ENCODE data around the gene SDR39U1. TPM values are rescaled to one million over a fixed set of nuclear protein-coding genes. Genes with fewer than 3 reads are reported as not detected.

SDR39U1 gene
- total and polyA plus RNA-seq, 2 donors from 2014 or later = 62.3 to 97.8 TPM

DNA sequence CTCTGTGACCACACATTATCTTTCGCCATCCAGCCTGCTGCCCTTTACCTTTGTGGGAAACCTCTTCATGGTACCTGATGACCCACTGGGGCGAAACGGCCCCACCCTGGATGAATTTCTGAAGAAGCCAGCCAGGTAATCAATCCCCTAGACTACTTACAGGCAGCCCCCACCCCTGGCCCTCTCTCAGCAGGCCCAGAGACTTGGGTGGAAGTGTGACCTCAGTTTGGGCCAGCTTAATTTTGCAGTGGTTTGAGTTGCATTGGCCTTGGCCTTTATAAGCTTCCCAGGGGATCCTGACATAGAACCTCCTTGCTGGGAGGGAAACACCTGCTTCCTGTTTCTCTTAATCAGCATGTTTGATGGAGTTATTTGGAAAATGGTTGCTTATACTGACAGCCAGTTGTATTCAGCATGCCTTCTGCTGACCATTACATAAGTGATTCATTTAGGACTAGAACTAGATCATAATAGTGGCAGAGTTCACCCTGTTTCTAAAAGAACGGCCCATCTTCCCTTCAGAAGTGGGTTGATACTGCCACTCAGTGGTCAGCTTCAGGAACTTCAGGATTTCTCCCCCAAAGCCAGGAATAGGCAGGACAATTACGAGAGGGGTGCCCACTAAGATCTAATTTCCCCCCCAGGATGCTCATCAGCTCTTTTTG is 6.1 kb downstream of the SDR39U1 start:
- peak overlapping the region in 1 of 2 donors; percentile 0 for H3K27ac ChIP-seq (ENCODE audit: low read depth in 2 of 2, low read length in 2 of 2)

GRCh38 chr14:24435998-24436354 is 6.6 kb downstream of the SDR39U1 start:
- H3K36me3 ChIP-seq (ENCODE audit: control insufficient read depth in 2 of 3, insufficient read depth in 3 of 3, low read length in 3 of 3) = peaks cover 10 to 50% (median 44%) of the 10 kb centered on the region in 3 donors
- intact Hi-C loops (cut with DNase I) = loop anchor here (5.0 kb wide), 1 partner anchor 99 kb away; the partner anchor contains the start of genes ADCY4 and RIPK3
- no peak overlapping the region for H3K9ac ChIP-seq (ENCODE audit: low read length in 3 of 3)
- peaks cover 0 to 20% (median 7%) of the 10 kb centered on the region in 3 donors for H3K4me1 ChIP-seq (ENCODE audit: control insufficient read depth in 2 of 3, insufficient read depth in 2 of 3, low read depth in 1 of 3, low read length in 3 of 3)
- no peaks in the 10 kb centered on the region for H3K27me3 ChIP-seq (ENCODE audit: control insufficient read depth, insufficient read depth, low read length)
- no peak overlapping the region for H3K4me3 ChIP-seq (ENCODE audit: low read length in 3 of 3)
- FAIRE-seq (no peak), DNase-seq (no peak)
- no peak overlapping the region for H3K27ac ChIP-seq (ENCODE audit: low read depth in 2 of 2, low read length in 2 of 2)
- no peaks in the 10 kb centered on the region for H3K9me3 ChIP-seq (ENCODE audit: control insufficient read depth in 2 of 3, insufficient read depth in 1 of 3, low read length in 3 of 3)
- TF ChIP-seq CTCF (IDR thresholded peaks at IDR 0.05; ENCODE audit: borderline replicate concordance, extremely low read depth, insufficient read depth) = no peak

More for the DNA sequence above, 6.1 kb downstream of the SDR39U1 start:
- intact Hi-C loops (cut with DNase I) = loop anchor here (5.0 kb wide), 1 partner anchor 99 kb away; the partner anchor contains the start of genes ADCY4 and RIPK3
- no peaks in the 10 kb centered on the region for H3K27me3 ChIP-seq (ENCODE audit: control insufficient read depth, insufficient read depth, low read length)
- no peaks in the 10 kb centered on the region for H3K9me3 ChIP-seq (ENCODE audit: control insufficient read depth in 2 of 3, insufficient read depth in 1 of 3, low read length in 3 of 3)
- H3K9ac ChIP-seq (ENCODE audit: low read length in 3 of 3) = no peak overlapping the region
- TF ChIP-seq CTCF (IDR thresholded peaks at IDR 0.05; ENCODE audit: borderline replicate concordance, extremely low read depth, insufficient read depth) = peak; percentile 89
- DNase-seq (peak in 3 of 5 donors; percentile 57 to 86 (median 76)), FAIRE-seq (no peak)
- H3K4me3 ChIP-seq (ENCODE audit: low read length in 3 of 3) = no peak overlapping the region
- peaks cover 0 to 18% (median 4%) of the 10 kb centered on the region in 3 donors for H3K4me1 ChIP-seq (ENCODE audit: control insufficient read depth in 2 of 3, insufficient read depth in 2 of 3, low read depth in 1 of 3, low read length in 3 of 3)
- peaks cover 10 to 53% (median 44%) of the 10 kb centered on the region in 3 donors for H3K36me3 ChIP-seq (ENCODE audit: control insufficient read depth in 2 of 3, insufficient read depth in 3 of 3, low read length in 3 of 3)

- H3K36me3 ChIP-seq (ENCODE audit: control insufficient read depth in 2 of 3, insufficient read depth in 3 of 3, low read length in 3 of 3) = peaks cover 10 to 44% (median 40%) of the 10 kb centered on the region in 3 donors
- no peak overlapping the region for H3K9ac ChIP-seq (ENCODE audit: low read length in 3 of 3)
- TF ChIP-seq CTCF (IDR thresholded peaks at IDR 0.05; ENCODE audit: borderline replicate concordance, extremely low read depth, insufficient read depth) = no peak
- DNase-seq (no peak), FAIRE-seq (no peak)
- no peaks in the 10 kb centered on the region for H3K27me3 ChIP-seq (ENCODE audit: control insufficient read depth, insufficient read depth, low read length)
- no peak overlapping the region for H3K4me3 ChIP-seq (ENCODE audit: low read length in 3 of 3)
- peaks cover 0 to 22% (median 9%) of the 10 kb centered on the region in 3 donors for H3K4me1 ChIP-seq (ENCODE audit: control insufficient read depth in 2 of 3, insufficient read depth in 2 of 3, low read depth in 1 of 3, low read length in 3 of 3)
- no peaks in the 10 kb centered on the region for H3K9me3 ChIP-seq (ENCODE audit: control insufficient read depth in 2 of 3, insufficient read depth in 1 of 3, low read length in 3 of 3)
- intact Hi-C loops (cut with DNase I) = loop anchor here (5.0 kb wide), 1 partner anchor 98 kb away; the partner anchor contains the start of genes ADCY4 and RIPK3
- H3K27ac ChIP-seq (ENCODE audit: low read depth in 2 of 2, low read length in 2 of 2) = no peak overlapping the region
Measured at GRCh38 chr14:24435192-24435810, 7.3 kb downstream of the SDR39U1 start.

All from kidney (tissue), 14 donors.